ENCODE measurements around the gene ECM1.

DNA sequence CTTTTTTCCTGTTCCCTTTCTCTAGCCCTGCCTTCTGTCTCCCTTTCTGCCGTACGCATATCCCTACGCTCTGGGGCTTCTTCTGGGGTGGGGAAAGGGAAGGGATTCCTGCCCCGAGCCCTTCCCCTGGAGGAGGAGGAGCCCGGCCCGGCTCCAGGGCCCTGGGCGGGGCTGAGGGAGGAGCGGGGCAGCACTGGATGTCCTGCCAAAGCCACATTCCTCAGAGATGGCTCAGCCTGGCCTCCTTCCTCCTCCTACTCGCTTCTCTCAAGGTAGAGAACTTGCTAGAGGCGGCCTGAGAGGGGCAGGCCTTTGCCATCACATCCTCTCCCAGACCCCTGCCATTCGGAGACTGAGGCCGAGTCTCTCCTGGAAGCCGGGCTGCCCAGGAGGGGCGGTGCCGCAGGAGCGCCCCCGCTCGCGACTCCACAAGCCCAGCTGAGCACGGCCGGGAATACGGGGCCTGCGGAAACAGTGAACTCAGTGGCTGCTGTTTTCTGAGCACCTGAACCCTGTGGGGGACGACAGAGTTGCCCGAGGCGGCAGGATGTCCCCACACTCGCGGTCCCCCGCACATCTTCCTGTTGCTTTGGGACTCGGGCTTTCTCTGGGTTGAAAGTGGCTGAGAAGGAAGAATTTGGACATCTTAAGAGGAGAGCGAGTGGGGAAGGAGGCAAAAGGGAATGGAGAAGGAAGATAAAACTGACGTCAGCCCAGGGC lies 53.5 kb downstream of the ECM1 start:
- TF ChIP-seq EP300 (IDR thresholded peaks at IDR 0.05; ENCODE audit: borderline replicate concordance) (peak; percentile 60; the same call in 1 of the 2 replicates), CREB1 (IDR thresholded peaks at IDR 0.05; ENCODE audit: low read depth) (0 out of 2 replicates have a peak, but pooled peaks have one; percentile 1), TCF12 (IDR thresholded peaks at IDR 0.05; ENCODE audit: low read depth) (peak; percentile 55; the same call in 1 of the 2 replicates), YY1 (IDR thresholded peaks at IDR 0.05; ENCODE audit: low read depth) (no peak), CEBPB (IDR thresholded peaks at IDR 0.05) (no peak), NFIC (IDR thresholded peaks at IDR 0.05) (peak; percentile 75)
- TF ChIP-seq, protein P1, sequence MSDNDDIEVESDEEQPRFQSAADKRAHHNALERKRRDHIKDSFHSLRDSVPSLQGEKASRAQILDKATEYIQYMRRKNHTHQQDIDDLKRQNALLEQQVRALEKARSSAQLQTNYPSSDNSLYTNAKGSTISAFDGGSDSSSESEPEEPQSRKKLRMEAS (IDR thresholded peaks at IDR 0.05), result no peak
- TF ChIP-seq, protein P2, sequence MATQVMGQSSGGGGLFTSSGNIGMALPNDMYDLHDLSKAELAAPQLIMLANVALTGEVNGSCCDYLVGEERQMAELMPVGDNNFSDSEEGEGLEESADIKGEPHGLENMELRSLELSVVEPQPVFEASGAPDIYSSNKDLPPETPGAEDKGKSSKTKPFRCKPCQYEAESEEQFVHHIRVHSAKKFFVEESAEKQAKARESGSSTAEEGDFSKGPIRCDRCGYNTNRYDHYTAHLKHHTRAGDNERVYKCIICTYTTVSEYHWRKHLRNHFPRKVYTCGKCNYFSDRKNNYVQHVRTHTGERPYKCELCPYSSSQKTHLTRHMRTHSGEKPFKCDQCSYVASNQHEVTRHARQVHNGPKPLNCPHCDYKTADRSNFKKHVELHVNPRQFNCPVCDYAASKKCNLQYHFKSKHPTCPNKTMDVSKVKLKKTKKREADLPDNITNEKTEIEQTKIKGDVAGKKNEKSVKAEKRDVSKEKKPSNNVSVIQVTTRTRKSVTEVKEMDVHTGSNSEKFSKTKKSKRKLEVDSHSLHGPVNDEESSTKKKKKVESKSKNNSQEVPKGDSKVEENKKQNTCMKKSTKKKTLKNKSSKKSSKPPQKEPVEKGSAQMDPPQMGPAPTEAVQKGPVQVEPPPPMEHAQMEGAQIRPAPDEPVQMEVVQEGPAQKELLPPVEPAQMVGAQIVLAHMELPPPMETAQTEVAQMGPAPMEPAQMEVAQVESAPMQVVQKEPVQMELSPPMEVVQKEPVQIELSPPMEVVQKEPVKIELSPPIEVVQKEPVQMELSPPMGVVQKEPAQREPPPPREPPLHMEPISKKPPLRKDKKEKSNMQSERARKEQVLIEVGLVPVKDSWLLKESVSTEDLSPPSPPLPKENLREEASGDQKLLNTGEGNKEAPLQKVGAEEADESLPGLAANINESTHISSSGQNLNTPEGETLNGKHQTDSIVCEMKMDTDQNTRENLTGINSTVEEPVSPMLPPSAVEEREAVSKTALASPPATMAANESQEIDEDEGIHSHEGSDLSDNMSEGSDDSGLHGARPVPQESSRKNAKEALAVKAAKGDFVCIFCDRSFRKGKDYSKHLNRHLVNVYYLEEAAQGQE (IDR thresholded peaks at IDR 0.05; ENCODE audit: low read depth), result no peak
- TF ChIP-seq, protein P3, sequence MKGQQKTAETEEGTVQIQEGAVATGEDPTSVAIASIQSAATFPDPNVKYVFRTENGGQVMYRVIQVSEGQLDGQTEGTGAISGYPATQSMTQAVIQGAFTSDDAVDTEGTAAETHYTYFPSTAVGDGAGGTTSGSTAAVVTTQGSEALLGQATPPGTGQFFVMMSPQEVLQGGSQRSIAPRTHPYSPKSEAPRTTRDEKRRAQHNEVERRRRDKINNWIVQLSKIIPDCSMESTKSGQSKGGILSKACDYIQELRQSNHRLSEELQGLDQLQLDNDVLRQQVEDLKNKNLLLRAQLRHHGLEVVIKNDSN (IDR thresholded peaks at IDR 0.05), result no peak
